ENCODE data around the gene GPR137. TPM values are rescaled to one million over a fixed set of nuclear protein-coding genes. Genes with fewer than 3 reads are reported as not detected.

Gene GPR137
- total RNA-seq, 4 donors from 2014 or later: 20.9 to 36.1 (median 25.4) TPM

GRCh38 chr11:64297699-64298358 is 12.2 kb downstream of the GPR137 start:
- TF ChIP-seq EP300 (IDR thresholded peaks at IDR 0.05) (no peak), POLR2AphosphoS5 (IDR thresholded peaks at IDR 0.05) (no peak), CTCF (IDR thresholded peaks at IDR 0.05) (no peak), POLR2A (IDR thresholded peaks at IDR 0.05; ENCODE audit: low read depth) (no peak)
- H3K27ac ChIP-seq (replicated peaks in 1 of 4): no peak overlapping the region
- DNase-seq (ENCODE audit: extremely low spot score): no peak
- intact Hi-C loops (cut with DNase I): loop anchor here (5.0 kb wide), 1 partner anchor 96 kb away; no protein-coding TSS in a partner anchor
- peaks cover 21 to 31% (median 30%) of the 10 kb centered on the region in 4 donors for H3K4me1 ChIP-seq
- H3K36me3 ChIP-seq: no peaks in the 10 kb centered on the region
- no peaks in the 10 kb centered on the region for H3K9me3 ChIP-seq
- no peak overlapping the region for H3K4me3 ChIP-seq
- 63% methylated on average over 6 of the region's 18 CpGs for WGBS
- H3K27me3 ChIP-seq: peaks cover 8 to 99% (median 53%) of the 10 kb centered on the region in 4 donors

- 6% methylated on average over 20 of the region's 60 CpGs for WGBS
- intact Hi-C loops (cut with DNase I): loop anchor here (5.0 kb wide), 1 partner anchor 97 kb away; no protein-coding TSS in a partner anchor
- Histone ChIP-seq H3K36me3 (no peaks in the 10 kb centered on the region), H3K4me3 (peak overlapping the region; percentile 52 to 61 (median 53)), H3K27ac (replicated peaks in 1 of 4) (peak overlapping the region in 3 of 4 donors; percentile 7 to 57 (median 52)), H3K27me3 (peaks cover 7 to 92% (median 49%) of the 10 kb centered on the region in 4 donors), H3K9me3 (no peaks in the 10 kb centered on the region), H3K4me1 (peaks cover 26 to 44% (median 40%) of the 10 kb centered on the region in 4 donors)
- no peak for DNase-seq (ENCODE audit: extremely low spot score)
- TF ChIP-seq POLR2A (IDR thresholded peaks at IDR 0.05; ENCODE audit: low read depth) (no peak), EP300 (IDR thresholded peaks at IDR 0.05) (no peak), POLR2AphosphoS5 (IDR thresholded peaks at IDR 0.05) (peak in 1 of 2 donors; percentile 41)
These were observed 13.6 kb downstream of the GPR137 start for GRCh38 chr11:64298966-64299846.

- DNase-seq (ENCODE audit: extremely low spot score): no peak
- TF ChIP-seq POLR2AphosphoS5 (IDR thresholded peaks at IDR 0.05): no peak
- no peak for TF ChIP-seq EP300 (IDR thresholded peaks at IDR 0.05)
- no peak for TF ChIP-seq POLR2A (IDR thresholded peaks at IDR 0.05; ENCODE audit: low read depth)
- no peak for TF ChIP-seq CTCF (IDR thresholded peaks at IDR 0.05)
- 22% methylated on average over 37 of the region's 54 CpGs for WGBS
- H3K27ac ChIP-seq (replicated peaks in 1 of 4): peak within 1 kb of the TSS in 3 of 4 donors; percentile 23 to 57 (median 52)
- no peaks in the 10 kb centered on the region for H3K36me3 ChIP-seq
- peak within 1 kb of the TSS; percentile 52 to 61 (median 53) for H3K4me3 ChIP-seq
- H3K4me1 ChIP-seq: peaks cover 28 to 50% (median 45%) of the 10 kb centered on the region in 4 donors
- intact Hi-C loops (cut with DNase I): loop anchor here (5.0 kb wide), 2 partner anchors 33 to 98 kb away; no protein-coding TSS in a partner anchor
- H3K27me3 ChIP-seq: peaks cover 7 to 84% (median 49%) of the 10 kb centered on the region in 4 donors
- no peaks in the 10 kb centered on the region for H3K9me3 ChIP-seq
These were observed 14.4 kb downstream of the GPR137 start, which contains the start of gene CATSPERZ for GRCh38 chr11:64299847-64300648. CATSPERZ (plus strand) TSS chr11:64300358; CDS start chr11:64300411, 53 bp downstream.

- no peak for DNase-seq (ENCODE audit: extremely low spot score)
- Histone ChIP-seq H3K9me3 (no peaks in the 10 kb centered on the region), H3K36me3 (no peaks in the 10 kb centered on the region), H3K4me1 (peaks cover 37 to 70% (median 65%) of the 10 kb centered on the region in 4 donors), H3K4me3 (peak overlapping the region in 3 of 4 donors; percentile 69 to 79 (median 77)), H3K27me3 (peaks cover 3 to 50% (median 22%) of the 10 kb centered on the region in 4 donors), H3K27ac (replicated peaks in 1 of 4) (peak overlapping the region; percentile 86 to 98 (median 92))
- no peak for TF ChIP-seq POLR2A (IDR thresholded peaks at IDR 0.05; ENCODE audit: low read depth)
- TF ChIP-seq EP300 (IDR thresholded peaks at IDR 0.05): no peak
- TF ChIP-seq CTCF (IDR thresholded peaks at IDR 0.05): no peak
- intact Hi-C loops (cut with DNase I): loop anchor here (5.0 kb wide), 1 partner anchor 36 kb away; no protein-coding TSS in a partner anchor
- WGBS: 81% methylated on average over 9 of the region's 13 CpGs
These were observed 17.7 kb downstream of the GPR137 start for GRCh38 chr11:64303109-64304031.

Data from esophagus muscularis mucosa (tissue), 4 donors.